ENCODE data around the gene ARID5B. TPM values are rescaled to one million over a fixed set of nuclear protein-coding genes. Genes with fewer than 3 reads are reported as not detected.

Gene ARID5B
- total RNA-seq, 1 donor = 94.1 TPM

DNA sequence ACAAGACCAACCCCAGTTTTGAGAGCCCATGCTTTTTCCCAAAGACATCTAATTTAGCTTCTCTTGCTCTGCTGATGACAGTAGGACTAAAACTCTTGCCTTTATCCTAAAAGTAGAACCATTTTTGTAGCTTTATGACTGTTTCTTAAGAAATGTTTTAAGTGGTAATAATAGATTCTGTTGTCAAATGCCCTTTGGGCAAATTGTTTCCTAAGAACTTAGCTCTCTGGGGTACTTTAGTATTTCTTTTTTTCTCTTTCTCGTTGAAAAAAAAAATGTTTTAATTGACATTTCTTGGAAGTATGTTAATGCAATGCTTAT is 157.4 kb downstream of the ARID5B start:
- H3K27me3 ChIP-seq (ENCODE audit: insufficient read depth, low read length) = no peaks in the 10 kb centered on the region
- peaks cover 89% of the 10 kb centered on the region for H3K36me3 ChIP-seq (ENCODE audit: insufficient read depth, low read length)
- no peaks in the 10 kb centered on the region for H3K9me3 ChIP-seq (ENCODE audit: low read depth, low read length)
- peak overlapping the region; percentile 26 for H3K4me2 ChIP-seq (ENCODE audit: insufficient read depth, low read length)
- H4K20me1 ChIP-seq (ENCODE audit: insufficient read depth, low read length) = peaks cover 49% of the 10 kb centered on the region
- H3K4me3 ChIP-seq (ENCODE audit: insufficient read depth, low read length) = no peak overlapping the region
- DNase-seq (ENCODE audit: insufficient read length, low spot score, missing footprints) = no peak
- TF ChIP-seq, protein P1, sequence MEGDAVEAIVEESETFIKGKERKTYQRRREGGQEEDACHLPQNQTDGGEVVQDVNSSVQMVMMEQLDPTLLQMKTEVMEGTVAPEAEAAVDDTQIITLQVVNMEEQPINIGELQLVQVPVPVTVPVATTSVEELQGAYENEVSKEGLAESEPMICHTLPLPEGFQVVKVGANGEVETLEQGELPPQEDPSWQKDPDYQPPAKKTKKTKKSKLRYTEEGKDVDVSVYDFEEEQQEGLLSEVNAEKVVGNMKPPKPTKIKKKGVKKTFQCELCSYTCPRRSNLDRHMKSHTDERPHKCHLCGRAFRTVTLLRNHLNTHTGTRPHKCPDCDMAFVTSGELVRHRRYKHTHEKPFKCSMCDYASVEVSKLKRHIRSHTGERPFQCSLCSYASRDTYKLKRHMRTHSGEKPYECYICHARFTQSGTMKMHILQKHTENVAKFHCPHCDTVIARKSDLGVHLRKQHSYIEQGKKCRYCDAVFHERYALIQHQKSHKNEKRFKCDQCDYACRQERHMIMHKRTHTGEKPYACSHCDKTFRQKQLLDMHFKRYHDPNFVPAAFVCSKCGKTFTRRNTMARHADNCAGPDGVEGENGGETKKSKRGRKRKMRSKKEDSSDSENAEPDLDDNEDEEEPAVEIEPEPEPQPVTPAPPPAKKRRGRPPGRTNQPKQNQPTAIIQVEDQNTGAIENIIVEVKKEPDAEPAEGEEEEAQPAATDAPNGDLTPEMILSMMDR (IDR thresholded peaks at IDR 0.05; ENCODE audit: extremely low read depth, low read depth, low read length) = no peak
- peaks cover 78% of the 10 kb centered on the region for H3K79me2 ChIP-seq (ENCODE audit: insufficient read depth, low read length)
- H3K4me1 ChIP-seq (ENCODE audit: insufficient read depth, low read length) = peaks cover 77% of the 10 kb centered on the region
- H3K27ac ChIP-seq (ENCODE audit: low read depth, low read length) = peak overlapping the region; percentile 15
- H2AFZ ChIP-seq (ENCODE audit: low read length) = no peak overlapping the region

DNA sequence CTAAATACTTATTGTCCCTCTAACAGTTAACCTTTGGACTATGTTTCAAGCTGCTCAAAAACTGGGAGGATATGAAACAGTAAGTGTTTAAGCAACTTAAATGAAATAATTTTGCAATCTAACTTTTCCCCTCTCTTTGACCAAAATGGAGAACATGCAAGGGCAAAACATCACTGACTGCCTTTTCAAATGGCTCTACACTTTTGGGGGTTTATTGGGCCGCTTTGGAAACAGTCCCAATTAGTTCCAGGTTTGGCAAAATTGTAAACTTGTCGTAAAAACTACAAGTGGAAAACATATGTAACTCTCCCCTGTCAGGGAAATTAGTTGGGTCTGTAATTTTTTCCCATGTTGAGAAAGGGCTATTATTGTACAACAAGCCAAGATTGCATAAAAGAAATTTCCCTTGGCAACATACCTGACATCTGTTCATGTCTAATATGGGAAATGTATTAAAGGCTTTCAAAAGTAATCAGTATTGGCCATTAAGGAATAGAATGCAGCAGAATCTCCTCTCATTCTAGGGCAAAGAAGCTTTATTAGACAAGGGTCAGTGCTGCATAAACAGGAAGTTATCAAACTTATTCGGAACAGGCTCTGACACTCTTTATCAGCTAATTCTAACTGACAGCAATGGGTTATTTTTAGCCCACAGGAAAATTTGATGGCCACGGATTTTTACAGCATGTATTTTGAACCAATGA is 157.9 kb downstream of the ARID5B start:
- Histone ChIP-seq H3K4me2 (ENCODE audit: insufficient read depth, low read length) (peak overlapping the region; percentile 26), H3K4me3 (ENCODE audit: insufficient read depth, low read length) (no peak overlapping the region), H3K27me3 (ENCODE audit: insufficient read depth, low read length) (no peaks in the 10 kb centered on the region), H3K9me3 (ENCODE audit: low read depth, low read length) (no peaks in the 10 kb centered on the region), H3K36me3 (ENCODE audit: insufficient read depth, low read length) (peaks cover 89% of the 10 kb centered on the region), H3K27ac (ENCODE audit: low read depth, low read length) (peak overlapping the region; percentile 9), H2AFZ (ENCODE audit: low read length) (no peak overlapping the region), H4K20me1 (ENCODE audit: insufficient read depth, low read length) (peaks cover 45% of the 10 kb centered on the region), H3K4me1 (ENCODE audit: insufficient read depth, low read length) (peaks cover 76% of the 10 kb centered on the region), H3K79me2 (ENCODE audit: insufficient read depth, low read length) (peaks cover 78% of the 10 kb centered on the region)
- TF ChIP-seq, protein P1 (IDR thresholded peaks at IDR 0.05; ENCODE audit: extremely low read depth, low read depth, low read length) = no peak
- peak; percentile 18 for DNase-seq (ENCODE audit: insufficient read length, low spot score, missing footprints)

DNA sequence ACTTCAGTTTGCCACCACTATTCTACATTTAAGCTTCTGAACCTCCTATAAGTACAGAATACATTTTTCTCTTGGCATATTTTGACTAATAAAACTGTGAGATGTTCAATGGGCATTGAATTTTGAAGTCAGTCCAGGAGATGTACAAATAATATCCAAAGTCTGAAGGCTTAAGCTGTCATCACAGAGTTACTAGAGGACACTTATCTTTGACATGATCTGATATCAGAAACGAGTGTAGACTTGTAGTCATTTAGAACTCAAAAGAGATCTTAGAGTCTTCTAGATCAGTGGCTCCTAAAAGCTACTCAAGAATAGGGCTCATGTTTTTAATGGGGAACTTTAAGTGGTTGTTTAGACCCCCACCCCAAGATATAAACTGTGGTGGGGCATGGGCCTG is 160.5 kb downstream of the ARID5B start:
- Histone ChIP-seq H3K4me2 (ENCODE audit: insufficient read depth, low read length) (peak overlapping the region; percentile 21), H3K79me2 (ENCODE audit: insufficient read depth, low read length) (peaks cover 70% of the 10 kb centered on the region), H4K20me1 (ENCODE audit: insufficient read depth, low read length) (peaks cover 24% of the 10 kb centered on the region)

More for the DNA sequence above, 160.5 kb downstream of the ARID5B start:
- H3K4me1 ChIP-seq (ENCODE audit: insufficient read depth, low read length) = peaks cover 56% of the 10 kb centered on the region
- H3K27ac ChIP-seq (ENCODE audit: low read depth, low read length) = peak overlapping the region; percentile 34
- no peak for DNase-seq (ENCODE audit: insufficient read length, low spot score, missing footprints)
- H3K4me3 ChIP-seq (ENCODE audit: insufficient read depth, low read length) = no peak overlapping the region
- H3K36me3 ChIP-seq (ENCODE audit: insufficient read depth, low read length) = peaks cover 87% of the 10 kb centered on the region
- no peaks in the 10 kb centered on the region for H3K27me3 ChIP-seq (ENCODE audit: insufficient read depth, low read length)
- no peak overlapping the region for H2AFZ ChIP-seq (ENCODE audit: low read length)
- H3K9me3 ChIP-seq (ENCODE audit: low read depth, low read length) = no peaks in the 10 kb centered on the region
- TF ChIP-seq, protein P1 (IDR thresholded peaks at IDR 0.05; ENCODE audit: extremely low read depth, low read depth, low read length) = no peak
